A549 treated with AZD9567 at 1 μM for 4 hours (cell line): ENCODE measurements around the gene ANAPC15. TPM values are rescaled to one million over a fixed set of nuclear protein-coding genes. Genes with fewer than 3 reads are reported as not detected.

Experiments used
- total RNA-seq: library from RNA; stranded (reverse); fragments of 200-300 nt; extraction: Qiagen RNA extraction; gene quantifications from 5 replicates; pipeline ENCODE4 v1.2.3, GENCODE V29; 2022; ENCODE audit not compliant: insufficient read depth

Gene ANAPC15
- 62.2 to 89.8 TPM (median 84.0 TPM) in 5 replicates for total RNA-seq

GRCh38 chr11:72112143-72112977, at the start of gene ANAPC15:
TSS of gene ANAPC15 (minus strand) at chr11:72112695. CDS start at chr11:72111276, 1,419 bp downstream.

GRCh38 chr11:72135473-72135872, 23.0 kb upstream of the ANAPC15 start, which contains the start of gene FOLR3:
TSS of gene FOLR3 (plus strand) at chr11:72135725. CDS start at chr11:72135953, 228 bp downstream.

GRCh38 chr11:72105888-72106287, 6.6 kb downstream of the ANAPC15 start, which contains the start of gene TOMT:
TSS of gene TOMT (plus strand) at chr11:72105924. CDS start at chr11:72105952, 28 bp downstream.

GRCh38 chr11:72102946-72103753, 9.3 kb downstream of the ANAPC15 start, which contains the start of gene LAMTOR1:
TSS of gene LAMTOR1 (minus strand) at chr11:72103297. CDS start at chr11:72103224, 73 bp downstream.

GRCh38 chr11:72080326-72081183, 31.9 kb downstream of the ANAPC15 start, which contains the start of the genes LRRC51 and NUMA1:
TSS of gene LRRC51 (plus strand) at chr11:72080850. CDS start at chr11:72089084, 8,234 bp downstream.
TSS of gene NUMA1 (minus strand) at chr11:72080542. CDS start at chr11:72035943, 44,599 bp downstream.

Other genes with a start within 250 kb of the ANAPC15 start
- not detected in 5 replicates for gene DEFB131B, start 234.2 kb downstream of the ANAPC15 start, total RNA-seq
- gene XNDC1N, start 184.1 kb downstream of the ANAPC15 start, total RNA-seq, result 2.4 to 4.9 TPM (median 2.7 TPM) in 5 replicates
- gene RNF121, start 183.6 kb downstream of the ANAPC15 start, total RNA-seq, result 43.5 to 46.1 TPM (median 44.4 TPM) in 5 replicates
- 1.6 to 4.3 TPM (median 4.0 TPM) in 5 replicates for gene IL18BP, start 113.8 kb downstream of the ANAPC15 start, total RNA-seq
- gene NUMA1, start 32.2 kb downstream of the ANAPC15 start, total RNA-seq, result 49.9 to 69.2 TPM (median 65.1 TPM) in 5 replicates
- gene LRRC51, start 31.8 kb downstream of the ANAPC15 start, total RNA-seq, result 7.8 to 9.8 TPM (median 9.3 TPM) in 5 replicates
- 109 to 149 TPM (median 132 TPM) in 5 replicates for gene LAMTOR1, start 9.4 kb downstream of the ANAPC15 start, total RNA-seq
- gene TOMT, start 6.8 kb downstream of the ANAPC15 start, total RNA-seq, result not detected in 5 replicates
- gene FOLR3, start 23.0 kb upstream of the ANAPC15 start, total RNA-seq, result 0.13 TPM in 1 of 5 replicates, not detected in the others
- gene FOLR1, start 79.4 kb upstream of the ANAPC15 start, total RNA-seq, result 0.08 to 0.16 TPM (median 0.12 TPM) in 3 of 5 replicates, not detected in the others
- not detected in 5 replicates for gene FOLR2, start 104.1 kb upstream of the ANAPC15 start, total RNA-seq
- gene INPPL1, start 112.1 kb upstream of the ANAPC15 start, total RNA-seq, result 42.0 to 84.5 TPM (median 77.6 TPM) in 5 replicates
- gene PHOX2A, start 131.5 kb upstream of the ANAPC15 start, total RNA-seq, result not detected in 5 replicates